Measurements from ENCODE around the gene AUH. TPM values are rescaled to one million over a fixed set of nuclear protein-coding genes. Genes with fewer than 3 reads are reported as not detected.

AUH gene
- total and polyA plus RNA-seq, 2 donors (not counting 1 experiment from before 2014, with no cell fraction given) = 11.3 to 55.5 TPM

DNA sequence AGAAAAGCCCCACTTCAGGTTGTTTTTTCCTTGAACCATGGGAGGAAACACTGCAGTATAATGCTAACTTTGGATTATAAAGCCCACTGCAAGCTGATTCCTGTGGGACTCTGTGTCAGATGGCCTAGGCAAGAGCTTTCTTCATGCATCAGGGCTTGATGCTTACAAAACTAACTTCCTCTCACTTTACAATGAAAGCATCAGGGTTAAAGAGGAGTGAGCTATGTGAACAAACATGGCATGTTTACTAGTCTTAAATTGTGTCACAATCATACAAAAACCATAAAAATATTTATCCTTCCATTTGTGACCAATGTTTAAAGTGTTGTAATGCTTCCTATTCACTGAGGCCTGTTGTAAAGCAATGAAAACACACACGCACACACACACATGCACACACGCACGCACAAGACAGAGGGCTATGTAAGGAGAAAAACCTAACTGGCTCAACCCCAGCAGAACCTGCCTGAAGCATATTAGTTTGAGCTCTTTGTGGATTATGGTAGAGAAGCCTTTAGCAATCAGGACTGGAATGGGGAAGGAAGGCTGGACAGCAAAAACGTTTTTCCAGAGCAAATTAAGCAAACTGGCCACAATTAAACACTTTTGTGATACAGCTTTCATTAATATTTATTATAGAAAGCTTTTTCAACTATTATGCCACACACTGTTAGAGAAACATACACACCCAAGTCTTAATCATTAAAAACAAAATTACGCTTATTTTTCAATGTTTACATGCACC is 122.2 kb downstream of the AUH start:
- Histone ChIP-seq H3K4me3 (replicated peaks in 1 of 4; ENCODE audit: control extremely low read depth in 1 of 4, insufficient read depth in 1 of 4, low read depth in 3 of 4, low read length in 4 of 4) (no peak overlapping the region), H3K27me3 (ENCODE audit: control insufficient read depth, insufficient read depth, low read length) (no peaks in the 10 kb centered on the region), H4K20me1 (ENCODE audit: control insufficient read depth, extremely low read depth, insufficient read depth, low read length) (no peaks in the 10 kb centered on the region), H3K36me3 (ENCODE audit: control insufficient read depth, insufficient read depth, low read length) (no peaks in the 10 kb centered on the region), H3K9ac (ENCODE audit: insufficient read depth, low read length) (no peak overlapping the region), H3K4me1 (ENCODE audit: control insufficient read depth, extremely low read depth, insufficient read depth, low read length) (no peaks in the 10 kb centered on the region), H3K79me2 (ENCODE audit: control insufficient read depth, insufficient read depth, low read length) (no peaks in the 10 kb centered on the region), H3K9me3 (ENCODE audit: control insufficient read depth, insufficient read depth, low read depth, low read length) (no peaks in the 10 kb centered on the region), H3K4me2 (ENCODE audit: extremely low read depth, insufficient read depth, low read length) (no peak overlapping the region), H2AFZ (ENCODE audit: low read length) (no peak overlapping the region), H3K27ac (ENCODE audit: insufficient read depth, low read length) (no peak overlapping the region)
- TF ChIP-seq, protein P1, sequence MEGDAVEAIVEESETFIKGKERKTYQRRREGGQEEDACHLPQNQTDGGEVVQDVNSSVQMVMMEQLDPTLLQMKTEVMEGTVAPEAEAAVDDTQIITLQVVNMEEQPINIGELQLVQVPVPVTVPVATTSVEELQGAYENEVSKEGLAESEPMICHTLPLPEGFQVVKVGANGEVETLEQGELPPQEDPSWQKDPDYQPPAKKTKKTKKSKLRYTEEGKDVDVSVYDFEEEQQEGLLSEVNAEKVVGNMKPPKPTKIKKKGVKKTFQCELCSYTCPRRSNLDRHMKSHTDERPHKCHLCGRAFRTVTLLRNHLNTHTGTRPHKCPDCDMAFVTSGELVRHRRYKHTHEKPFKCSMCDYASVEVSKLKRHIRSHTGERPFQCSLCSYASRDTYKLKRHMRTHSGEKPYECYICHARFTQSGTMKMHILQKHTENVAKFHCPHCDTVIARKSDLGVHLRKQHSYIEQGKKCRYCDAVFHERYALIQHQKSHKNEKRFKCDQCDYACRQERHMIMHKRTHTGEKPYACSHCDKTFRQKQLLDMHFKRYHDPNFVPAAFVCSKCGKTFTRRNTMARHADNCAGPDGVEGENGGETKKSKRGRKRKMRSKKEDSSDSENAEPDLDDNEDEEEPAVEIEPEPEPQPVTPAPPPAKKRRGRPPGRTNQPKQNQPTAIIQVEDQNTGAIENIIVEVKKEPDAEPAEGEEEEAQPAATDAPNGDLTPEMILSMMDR (conservative IDR thresholded peaks at IDR 0.05 in 1 of 2, IDR thresholded peaks at IDR 0.05 in 1 of 2; ENCODE audit: low read depth in 1 of 2, low read length in 2 of 2) = no peak
- no peak for TF ChIP-seq EZH2 (IDR thresholded peaks at IDR 0.05; ENCODE audit: low read length, missing control alignments)
- DNase-seq (ENCODE audit: low read depth in 2 of 2) = no peak

DNA sequence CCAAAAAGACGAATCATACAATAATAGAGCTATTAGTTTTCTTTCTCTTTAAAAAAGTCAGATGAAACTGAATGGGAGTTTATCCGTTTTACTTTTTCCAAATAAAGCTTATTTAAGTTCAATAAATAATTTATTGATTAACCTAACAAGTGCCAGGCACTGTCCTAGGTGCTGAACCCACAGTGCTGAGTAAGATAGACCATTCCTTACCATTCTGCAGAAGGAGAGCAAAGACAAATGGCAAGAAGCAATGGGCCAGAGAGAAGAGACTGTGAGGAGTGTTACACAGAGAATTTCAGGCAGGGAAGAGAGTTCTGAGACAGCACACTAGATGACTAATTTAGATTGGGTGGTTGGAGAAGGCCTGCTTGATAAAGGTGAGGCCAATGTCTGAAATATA is 127.2 kb downstream of the AUH start:
- H4K20me1 ChIP-seq (ENCODE audit: control insufficient read depth, extremely low read depth, insufficient read depth, low read length) = no peaks in the 10 kb centered on the region
- no peak overlapping the region for H3K4me2 ChIP-seq (ENCODE audit: extremely low read depth, insufficient read depth, low read length)
- H3K4me3 ChIP-seq (replicated peaks in 1 of 4; ENCODE audit: control extremely low read depth in 1 of 4, insufficient read depth in 1 of 4, low read depth in 3 of 4, low read length in 4 of 4) = no peak overlapping the region
- H3K79me2 ChIP-seq (ENCODE audit: control insufficient read depth, insufficient read depth, low read length) = no peaks in the 10 kb centered on the region
- H3K4me1 ChIP-seq (ENCODE audit: control insufficient read depth, extremely low read depth, insufficient read depth, low read length) = no peaks in the 10 kb centered on the region
- H3K9me3 ChIP-seq (ENCODE audit: control insufficient read depth, insufficient read depth, low read depth, low read length) = no peaks in the 10 kb centered on the region
- no peak overlapping the region for H2AFZ ChIP-seq (ENCODE audit: low read length)
- H3K36me3 ChIP-seq (ENCODE audit: control insufficient read depth, insufficient read depth, low read length) = no peaks in the 10 kb centered on the region
- H3K27ac ChIP-seq (ENCODE audit: insufficient read depth, low read length) = no peak overlapping the region
- DNase-seq (ENCODE audit: low read depth in 2 of 2) = no peak
- no peak for TF ChIP-seq EZH2 (IDR thresholded peaks at IDR 0.05; ENCODE audit: low read length, missing control alignments)
- TF ChIP-seq, protein P1 (conservative IDR thresholded peaks at IDR 0.05 in 1 of 2, IDR thresholded peaks at IDR 0.05 in 1 of 2; ENCODE audit: low read depth in 1 of 2, low read length in 2 of 2) = no peak
- H3K9ac ChIP-seq (ENCODE audit: insufficient read depth, low read length) = no peak overlapping the region
- H3K27me3 ChIP-seq (ENCODE audit: control insufficient read depth, insufficient read depth, low read length) = no peaks in the 10 kb centered on the region

DNA sequence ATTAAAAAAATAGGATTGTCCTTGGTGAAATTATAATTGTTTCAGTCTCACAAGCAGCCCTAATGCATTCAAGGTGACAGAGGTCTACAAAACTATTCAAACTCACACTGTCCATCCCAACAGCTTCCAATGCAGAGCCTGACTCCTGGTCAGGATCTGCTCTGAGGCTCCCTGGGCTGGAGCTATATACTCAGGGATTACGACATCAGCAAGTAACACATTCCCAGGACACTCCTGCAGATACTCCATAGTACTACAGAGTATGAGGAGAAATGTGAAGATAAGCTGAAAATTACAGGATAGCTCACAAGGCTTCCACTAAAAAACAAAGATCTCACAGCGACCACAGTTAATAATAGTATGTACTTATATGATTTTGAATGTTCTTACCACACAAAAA is 130.1 kb downstream of the AUH start:
- no peak for DNase-seq (ENCODE audit: low read depth in 2 of 2)
- Histone ChIP-seq H3K4me3 (replicated peaks in 1 of 4; ENCODE audit: control extremely low read depth in 1 of 4, insufficient read depth in 1 of 4, low read depth in 3 of 4, low read length in 4 of 4) (no peak overlapping the region), H3K9me3 (ENCODE audit: control insufficient read depth, insufficient read depth, low read depth, low read length) (no peaks in the 10 kb centered on the region), H3K27ac (ENCODE audit: insufficient read depth, low read length) (no peak overlapping the region), H3K4me1 (ENCODE audit: control insufficient read depth, extremely low read depth, insufficient read depth, low read length) (no peaks in the 10 kb centered on the region), H2AFZ (ENCODE audit: low read length) (no peak overlapping the region), H3K27me3 (ENCODE audit: control insufficient read depth, insufficient read depth, low read length) (no peaks in the 10 kb centered on the region), H3K79me2 (ENCODE audit: control insufficient read depth, insufficient read depth, low read length) (no peaks in the 10 kb centered on the region), H3K9ac (ENCODE audit: insufficient read depth, low read length) (no peak overlapping the region), H3K4me2 (ENCODE audit: extremely low read depth, insufficient read depth, low read length) (no peak overlapping the region), H3K36me3 (ENCODE audit: control insufficient read depth, insufficient read depth, low read length) (no peaks in the 10 kb centered on the region), H4K20me1 (ENCODE audit: control insufficient read depth, extremely low read depth, insufficient read depth, low read length) (no peaks in the 10 kb centered on the region)
- TF ChIP-seq, protein P1 (conservative IDR thresholded peaks at IDR 0.05 in 1 of 2, IDR thresholded peaks at IDR 0.05 in 1 of 2; ENCODE audit: low read depth in 1 of 2, low read length in 2 of 2) = no peak
- TF ChIP-seq EZH2 (IDR thresholded peaks at IDR 0.05; ENCODE audit: low read length, missing control alignments) = no peak

Measured in fibroblast of lung (primary cell).